H9 (cell line): ENCODE measurements around the gene MRPS5. TPM values are rescaled to one million over a fixed set of nuclear protein-coding genes. Genes with fewer than 3 reads are reported as not detected.

Experiments used
- DNase-seq: peaks from one replicate; pipeline ENCODE4 v3.0.0-alpha.2; 2017
- H2AFZ ChIP-seq: one replicate; pipeline ENCODE4 v1.6.1; 2013; ENCODE audit warnings: mild to moderate bottlenecking, low read length, control low read depth, moderate library complexity
- H2AK5ac ChIP-seq: 2 replicates; pipeline ENCODE4 v1.6.1; 2013; ENCODE audit warnings: low read length, control low read depth, mixed read lengths; ENCODE audit not compliant: insufficient read length
- H2BK120ac ChIP-seq: one replicate; pipeline ENCODE4 v1.6.1; 2013; ENCODE audit warnings: low read depth, mild to moderate bottlenecking, low read length, control low read depth, inconsistent platforms; ENCODE audit not compliant: poor library complexity, severe bottlenecking
- H2BK12ac ChIP-seq: 2 replicates; pipeline ENCODE4 v1.6.1; 2013; ENCODE audit warnings: low read length, control low read depth, mixed read lengths, low read depth; ENCODE audit not compliant: insufficient read length
- H2BK15ac ChIP-seq: 2 replicates; pipeline ENCODE4 v1.6.1; 2013; ENCODE audit warnings: low read depth, low read length, control low read depth
- H2BK20ac ChIP-seq: one replicate; pipeline ENCODE4 v1.6.1; 2013; ENCODE audit warnings: low read depth, mild to moderate bottlenecking, low read length, control low read depth, inconsistent platforms; ENCODE audit not compliant: poor library complexity, severe bottlenecking
- H2BK5ac ChIP-seq: 2 replicates; pipeline ENCODE4 v1.6.1; 2013; ENCODE audit warnings: low read length, control low read depth, mixed read lengths; ENCODE audit not compliant: insufficient read length
- H3K14ac ChIP-seq: 2 replicates; pipeline ENCODE4 v1.6.1; 2013; ENCODE audit warnings: low read length, control low read depth; ENCODE audit not compliant: insufficient read depth
- H3K18ac ChIP-seq: 2 replicates; pipeline ENCODE4 v1.6.1; 2013; ENCODE audit warnings: low read depth, mild to moderate bottlenecking, mixed read lengths, low read length, control low read depth; ENCODE audit not compliant: insufficient read length
- H3K23ac ChIP-seq: 2 replicates; pipeline ENCODE4 v1.6.1; 2013; ENCODE audit warnings: low read length, control low read depth, mixed read lengths, low read depth; ENCODE audit not compliant: insufficient read length
- H3K23me2 ChIP-seq: 2 replicates; pipeline ENCODE4 v1.6.1; 2013; ENCODE audit warnings: low read depth, mild to moderate bottlenecking, mixed read lengths, low read length, control low read depth; ENCODE audit not compliant: insufficient read length, poor library complexity, severe bottlenecking
- H3K27ac ChIP-seq: 2 replicates; pipeline ENCODE4 v1.5.1; 2013; ENCODE audit warnings: low read length, control low read depth, mixed read lengths, low read depth; ENCODE audit not compliant: insufficient read length
- H3K27me3 ChIP-seq: 2 replicates; pipeline ENCODE4 v1.6.1; 2013; ENCODE audit warnings: low read length, control low read depth, inconsistent platforms; ENCODE audit not compliant: insufficient read depth
- H3K4ac ChIP-seq: 2 replicates; pipeline ENCODE4 v1.6.1; 2013; ENCODE audit warnings: low read depth, mild to moderate bottlenecking, control low read depth, inconsistent platforms, low read length, moderate library complexity
- H3K4me1 ChIP-seq: 2 replicates; pipeline ENCODE4 v1.6.1; 2013; ENCODE audit warnings: low read length, control low read depth, inconsistent platforms; ENCODE audit not compliant: insufficient read depth
- H3K4me2 ChIP-seq: 2 replicates; pipeline ENCODE4 v1.6.1; 2013; ENCODE audit warnings: low read length, control low read depth, mixed read lengths; ENCODE audit not compliant: insufficient read length, insufficient read depth
- H3K56ac ChIP-seq: 2 replicates; pipeline ENCODE4 v1.6.1; 2013; ENCODE audit warnings: low read depth, mild to moderate bottlenecking, mixed read lengths, low read length, control low read depth; ENCODE audit not compliant: insufficient read length
- H3K79me1 ChIP-seq: 2 replicates; pipeline ENCODE4 v1.6.1; 2013; ENCODE audit warnings: low read depth, mild to moderate bottlenecking, moderate library complexity, low read length, control low read depth, inconsistent platforms; ENCODE audit not compliant: insufficient read depth, poor library complexity, severe bottlenecking
- H3K79me2 ChIP-seq: 2 replicates; pipeline ENCODE4 v1.6.1; 2013; ENCODE audit warnings: low read length, control low read depth, inconsistent platforms; ENCODE audit not compliant: insufficient read depth
- H3K9ac ChIP-seq: 2 replicates; pipeline ENCODE4 v1.6.1; 2013; ENCODE audit warnings: low read length, control low read depth, mixed read lengths; ENCODE audit not compliant: insufficient read length; ENCODE audit errors: extremely low read depth
- H3K9me3 ChIP-seq: one replicate; pipeline ENCODE4 v1.6.1; 2013; ENCODE audit warnings: low read depth, low read length, inconsistent platforms; ENCODE audit not compliant: control insufficient read depth
- H3T11ph ChIP-seq: one replicate; pipeline ENCODE4 v1.6.1; 2013; ENCODE audit warnings: mild to moderate bottlenecking, low read length, control low read depth, inconsistent platforms
- H4K20me1 ChIP-seq: one replicate; pipeline ENCODE4 v1.6.1; 2013; ENCODE audit not compliant: control insufficient read depth, insufficient read length, insufficient read depth
- H4K5ac ChIP-seq: 2 replicates; pipeline ENCODE4 v1.6.1; 2013; ENCODE audit warnings: low read depth, mild to moderate bottlenecking, mixed read lengths, low read length, control low read depth; ENCODE audit not compliant: insufficient read length
- H4K8ac ChIP-seq: replicated peaks from 2 replicates; pipeline ENCODE4 v1.6.1; 2013; ENCODE audit warnings: low read length, control low read depth, mixed read lengths, low read depth; ENCODE audit not compliant: insufficient read length
- H4K91ac ChIP-seq: 2 replicates; pipeline ENCODE4 v1.6.1; 2013; ENCODE audit warnings: low read depth, mild to moderate bottlenecking, moderate library complexity, mixed read lengths, low read length, control low read depth; ENCODE audit not compliant: insufficient read length
- H3K27ac Mint-ChIP-seq, 3 experiments: 2 replicates in 2 of 3; 3 replicates in 1 of 3; pipeline ENCODE4 v1.8.0; 2020 to 2021; ENCODE audit warnings: mixed read lengths in 3 of 3, mild to moderate bottlenecking in 1 of 3, moderate library complexity in 1 of 3
- H3K27me3 Mint-ChIP-seq: 2 replicates; pipeline ENCODE4 v1.8.0; 2021; ENCODE audit warnings: low read depth, mild to moderate bottlenecking, moderate library complexity, mixed read lengths
- H3K36me3 Mint-ChIP-seq, 3 experiments: 2 replicates in 2 of 3; 3 replicates in 1 of 3; pipeline ENCODE4 v1.8.0; 2020 to 2021; ENCODE audit warnings: low read depth in 3 of 3, mixed read lengths in 3 of 3; ENCODE audit not compliant: insufficient read depth in 1 of 3
- H3K4me1 Mint-ChIP-seq, 2 experiments: 2 replicates each; pipeline ENCODE4 v1.8.0; 2020; ENCODE audit warnings: mixed read lengths in 2 of 2
- H3K4me3 Mint-ChIP-seq, 2 experiments: 2 replicates in 1 of 2; 3 replicates in 1 of 2; pipeline ENCODE4 v1.8.0; 2020 to 2021; ENCODE audit warnings: mild to moderate bottlenecking in 2 of 2, mixed read lengths in 2 of 2, moderate library complexity in 1 of 2
- H3K9me3 Mint-ChIP-seq, 2 experiments: 2 replicates in 1 of 2; 3 replicates in 1 of 2; pipeline ENCODE4 v1.8.0; 2020; ENCODE audit warnings: mild to moderate bottlenecking in 2 of 2, mixed read lengths in 2 of 2, moderate library complexity in 1 of 2
- WGBS: extraction: QIAGEN DNeasy Blood & Tissue Kit; methylation state at CpG from one replicate; pipeline ENCODE4 v1.1.7; 2013; ENCODE audit warnings: missing lambda C conversion rate, low lambda C conversion rate, mixed read lengths; ENCODE audit not compliant: insufficient read length; ENCODE audit errors: extremely low coverage; 5-methylcytosine and 5-hydroxymethylcytosine counted together
- total RNA-seq: library from RNA; stranded (reverse); gene quantifications from 2 replicates; pipeline ENCODE4 v1.2.1, GENCODE V29; 2021
- TF ChIP-seq, protein P1 (sequence below): fragments of 200-600 bp; sonication (generic); conservative IDR thresholded peaks from 3 replicates; pipeline ENCODE4 v1.8.0; 2021; ENCODE audit warnings: antibody characterized with exemption, mild to moderate bottlenecking

The MRPS5 gene
- total RNA-seq, 1 experiment from 2014 or later = 50.9 TPM

GRCh38 chr2:95121093-95121406 is 558 bp downstream of the MRPS5 start:
- Mint-ChIP-seq H3K27ac (peak overlapping the region in 2 of 3 experiments; percentile 95 to 96; a peak in 5 of 7 replicates), H3K4me1 (peaks cover 27% of the 10 kb centered on the region in 2 experiments), H3K9me3 (peaks cover 0 to 3% of the 10 kb centered on the region in 2 experiments; a peak in 2 of 5 replicates), H3K27me3 (peaks cover 8% of the 10 kb centered on the region), H3K36me3 (peaks cover 6 to 21% (median 18%) of the 10 kb centered on the region in 3 experiments), H3K4me3 (peak overlapping the region; percentile 97 to 98)
- no peak overlapping the region for H3K27ac ChIP-seq
- H2BK20ac ChIP-seq = no peak overlapping the region
- no peak overlapping the region for H3T11ph ChIP-seq
- peaks cover 13% of the 10 kb centered on the region; the same call in 1 of the 2 replicates for H3K79me2 ChIP-seq
- DNase-seq = no peak
- no peak overlapping the region for H2BK120ac ChIP-seq
- H3K4me1 ChIP-seq = no peaks in the 10 kb centered on the region; the same call in 1 of the 2 replicates
- H3K14ac ChIP-seq = peak overlapping the region; percentile 78
- no peak overlapping the region for H3K4ac ChIP-seq
- H4K5ac ChIP-seq = no peak overlapping the region
- no peak overlapping the region for H3K18ac ChIP-seq
- H3K9ac ChIP-seq = peak overlapping the region; percentile 92
- H3K79me1 ChIP-seq = peaks cover 3% of the 10 kb centered on the region
- H3K23me2 ChIP-seq = no peaks in the 10 kb centered on the region
- no peaks in the 10 kb centered on the region for H4K20me1 ChIP-seq
- no peaks in the 10 kb centered on the region; the same call in 1 of the 2 replicates for H3K27me3 ChIP-seq
- no peak overlapping the region for H4K91ac ChIP-seq
- no peak overlapping the region for H2BK15ac ChIP-seq
- H3K4me2 ChIP-seq = peak overlapping the region; percentile 47
- no peak overlapping the region for H3K23ac ChIP-seq
- no peak overlapping the region for H3K56ac ChIP-seq
- H2BK12ac ChIP-seq = no peak overlapping the region
- no peak overlapping the region for H2AK5ac ChIP-seq
- peak overlapping the region; percentile 23 for H2AFZ ChIP-seq
- H3K9me3 ChIP-seq = no peaks in the 10 kb centered on the region
- no CpG with 5 or more reads among the region's 11 CpGs for WGBS
- H4K8ac ChIP-seq = no peak overlapping the region
- H2BK5ac ChIP-seq = no peak overlapping the region
- TF ChIP-seq, protein P1, sequence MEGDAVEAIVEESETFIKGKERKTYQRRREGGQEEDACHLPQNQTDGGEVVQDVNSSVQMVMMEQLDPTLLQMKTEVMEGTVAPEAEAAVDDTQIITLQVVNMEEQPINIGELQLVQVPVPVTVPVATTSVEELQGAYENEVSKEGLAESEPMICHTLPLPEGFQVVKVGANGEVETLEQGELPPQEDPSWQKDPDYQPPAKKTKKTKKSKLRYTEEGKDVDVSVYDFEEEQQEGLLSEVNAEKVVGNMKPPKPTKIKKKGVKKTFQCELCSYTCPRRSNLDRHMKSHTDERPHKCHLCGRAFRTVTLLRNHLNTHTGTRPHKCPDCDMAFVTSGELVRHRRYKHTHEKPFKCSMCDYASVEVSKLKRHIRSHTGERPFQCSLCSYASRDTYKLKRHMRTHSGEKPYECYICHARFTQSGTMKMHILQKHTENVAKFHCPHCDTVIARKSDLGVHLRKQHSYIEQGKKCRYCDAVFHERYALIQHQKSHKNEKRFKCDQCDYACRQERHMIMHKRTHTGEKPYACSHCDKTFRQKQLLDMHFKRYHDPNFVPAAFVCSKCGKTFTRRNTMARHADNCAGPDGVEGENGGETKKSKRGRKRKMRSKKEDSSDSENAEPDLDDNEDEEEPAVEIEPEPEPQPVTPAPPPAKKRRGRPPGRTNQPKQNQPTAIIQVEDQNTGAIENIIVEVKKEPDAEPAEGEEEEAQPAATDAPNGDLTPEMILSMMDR = no peak
